Measurements from ENCODE around the gene ALDH1B1.
"Not testable (repeated sequence)": the region's sequence is repeated elsewhere in the genome, so short reads cannot be mapped to it uniquely, and the experiment has no call there.

Gene ALDH1B1

DNA sequence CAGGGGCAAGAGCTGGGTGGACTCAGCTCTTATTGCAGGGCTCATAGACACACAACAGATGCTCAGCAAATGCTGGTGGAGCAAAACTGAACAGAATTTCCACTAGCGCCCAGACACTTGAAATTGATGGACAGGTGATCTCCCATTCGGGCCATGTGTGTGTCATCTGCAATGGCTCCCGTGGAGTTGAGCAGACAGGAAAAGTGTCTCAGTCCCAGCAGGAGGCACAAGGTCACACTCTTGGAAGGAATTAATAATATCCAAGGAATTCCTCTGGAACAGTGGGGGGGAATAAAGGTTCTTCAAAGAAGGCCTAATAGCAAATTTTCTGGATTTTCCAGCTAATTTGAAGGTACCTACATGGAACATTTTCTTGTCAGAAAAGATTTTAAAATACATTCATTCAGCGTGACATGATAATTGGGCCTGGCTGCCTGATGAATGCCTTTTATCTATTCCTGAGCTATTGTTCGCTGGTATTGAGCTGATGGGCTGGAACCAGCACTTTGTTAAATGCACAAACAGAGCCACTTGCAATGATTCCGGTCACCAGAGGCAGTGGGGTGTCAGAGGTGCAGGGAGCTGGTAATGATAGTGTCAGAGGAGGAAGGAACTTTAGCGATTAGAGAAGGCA is 31.5 kb upstream of the ALDH1B1 start:
- DNase-seq (ENCODE audit: low read depth in 2 of 3, low spot score in 2 of 3): no peak

DNA sequence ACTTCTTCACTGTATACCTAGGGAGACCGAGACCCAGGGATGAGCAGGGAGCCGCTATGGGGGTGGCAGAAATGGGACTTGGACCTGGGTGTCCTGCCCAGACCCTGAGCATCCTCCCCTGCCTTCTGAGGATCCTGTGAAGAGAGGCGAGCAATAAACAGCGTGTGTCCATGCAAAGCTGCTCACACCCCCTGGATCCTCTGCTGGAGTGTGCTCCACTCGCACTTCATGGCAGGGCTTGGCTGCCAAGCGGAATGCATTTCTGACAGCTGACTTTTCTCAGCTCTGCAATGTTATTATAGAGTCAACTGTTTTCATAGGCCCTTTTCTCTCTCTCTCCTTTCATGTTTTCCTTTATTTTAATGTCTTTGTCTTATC is 31.0 kb upstream of the ALDH1B1 start:
- DNase-seq (ENCODE audit: low read depth in 2 of 3, low spot score in 2 of 3): no peak

GRCh38 chr9:38362852-38363588 is 29.5 kb upstream of the ALDH1B1 start:
- no peak for DNase-seq (ENCODE audit: low read depth in 2 of 3, low spot score in 2 of 3)

GRCh38 chr9:38363589-38363925 is 28.9 kb upstream of the ALDH1B1 start:
- DNase-seq (ENCODE audit: low read depth in 2 of 3, low spot score in 2 of 3): no peak

GRCh38 chr9:38367898-38368297 is 24.6 kb upstream of the ALDH1B1 start:
- no peak for DNase-seq (ENCODE audit: low read depth in 2 of 3, low spot score in 2 of 3)

DNA sequence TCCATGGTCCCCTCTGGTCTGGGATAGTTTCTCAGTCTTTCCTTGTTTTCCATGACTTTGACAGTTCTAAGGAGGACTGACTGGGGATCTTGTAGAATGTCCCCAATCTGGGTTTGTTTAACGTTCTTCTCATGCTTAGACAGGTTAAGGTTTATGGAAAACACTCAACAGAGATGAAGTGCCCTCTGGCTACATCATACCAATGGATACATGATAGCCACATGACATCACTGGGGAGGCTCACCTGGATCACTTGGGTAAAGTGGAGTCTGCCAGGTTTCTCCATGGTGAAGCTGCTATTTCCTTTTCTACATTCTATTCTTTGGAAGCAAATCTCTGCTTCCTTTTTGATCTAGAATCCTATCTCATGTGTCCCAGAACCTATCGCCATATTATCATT is 23.8 kb upstream of the ALDH1B1 start:
- DNase-seq (ENCODE audit: low read depth in 2 of 3, low spot score in 2 of 3): no peak

DNA sequence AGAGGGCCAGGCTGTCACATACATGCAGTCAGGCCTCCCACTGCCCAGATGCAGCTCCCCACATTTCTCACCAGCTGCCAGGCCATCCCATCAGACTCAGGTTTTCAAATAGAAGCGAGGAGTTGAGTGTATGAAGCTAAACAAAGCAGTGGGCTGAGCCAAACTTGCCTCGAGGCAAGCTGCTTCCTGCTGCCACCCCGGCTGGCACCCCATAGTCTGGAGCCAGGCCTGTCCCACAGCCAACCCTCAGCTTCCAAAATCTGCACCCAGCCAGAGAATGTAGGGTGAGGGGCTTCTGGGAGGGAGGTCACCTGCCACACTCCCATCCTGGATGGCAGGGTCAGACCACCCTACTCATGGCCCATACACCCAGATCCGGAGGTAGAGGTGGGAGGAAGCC is 22.3 kb upstream of the ALDH1B1 start:
- no peak for DNase-seq (ENCODE audit: low read depth in 2 of 3, low spot score in 2 of 3)

GRCh38 chr9:38371495-38371894 is 21.0 kb upstream of the ALDH1B1 start:
- no peak for DNase-seq (ENCODE audit: low read depth in 2 of 3, low spot score in 2 of 3)

- no peak for DNase-seq (ENCODE audit: low read depth in 2 of 3, low spot score in 2 of 3)
These were observed 19.5 kb upstream of the ALDH1B1 start for GRCh38 chr9:38372762-38373619.

DNA sequence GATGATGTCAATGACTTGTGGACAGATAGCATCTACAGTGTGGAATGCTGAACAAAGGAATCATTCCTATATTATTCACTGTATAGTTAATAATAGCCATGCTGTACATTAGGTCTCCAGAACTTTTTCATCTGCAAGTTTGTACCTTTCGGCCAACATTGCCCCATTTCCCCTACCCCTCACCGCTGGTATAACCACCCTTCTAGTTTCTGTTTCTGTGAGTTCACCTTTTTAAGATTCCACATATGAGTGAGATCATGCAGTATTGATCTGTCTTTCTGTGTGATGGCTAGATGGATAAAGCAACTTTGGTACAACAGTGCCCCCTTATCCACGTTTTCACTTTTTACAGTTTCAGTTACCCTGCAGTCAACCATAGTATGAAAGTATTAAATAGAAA is 18.8 kb upstream of the ALDH1B1 start:
- no peak for DNase-seq (ENCODE audit: low read depth in 2 of 3, low spot score in 2 of 3)

DNA sequence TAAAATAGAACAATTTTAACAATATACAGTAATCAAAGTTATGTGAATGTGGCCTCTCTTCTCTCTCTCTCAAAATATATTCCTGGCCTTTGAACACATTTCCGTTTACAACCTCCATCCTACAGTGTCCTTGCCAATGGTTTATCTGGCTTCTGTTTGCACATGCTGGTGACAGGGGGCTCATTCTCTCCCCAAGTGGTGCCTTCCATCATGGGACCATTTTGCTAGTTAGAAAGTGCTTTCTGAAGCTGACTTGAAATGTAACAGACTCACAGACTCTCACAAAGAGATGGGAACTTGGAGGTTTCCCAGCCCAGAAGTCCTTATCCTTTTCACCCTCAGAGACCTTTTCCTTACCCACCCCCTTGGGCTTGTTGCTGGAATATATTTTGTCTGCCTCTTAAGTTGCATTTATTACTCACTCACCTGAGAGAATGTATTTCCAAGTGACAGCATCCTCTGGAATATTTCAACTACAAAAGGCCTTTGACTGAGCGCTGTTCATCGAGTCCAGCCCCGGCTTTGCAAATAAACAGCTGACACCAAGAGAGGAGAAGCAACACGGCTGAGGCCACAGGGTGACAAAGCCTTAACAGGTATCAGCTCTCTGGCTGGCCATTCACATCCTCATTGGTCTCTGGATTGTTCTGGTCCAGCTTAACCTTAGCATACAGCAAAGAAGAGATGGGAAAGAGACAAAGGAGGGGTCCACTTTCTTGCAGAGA is 17.5 kb upstream of the ALDH1B1 start:
- no peak for DNase-seq (ENCODE audit: low read depth in 2 of 3, low spot score in 2 of 3)

- no peak for DNase-seq (ENCODE audit: low read depth in 2 of 3, low spot score in 2 of 3)
These were observed 16.9 kb upstream of the ALDH1B1 start for GRCh38 chr9:38375572-38375963.

- DNase-seq (ENCODE audit: low read depth in 2 of 3, low spot score in 2 of 3): no peak
These were observed 16.4 kb upstream of the ALDH1B1 start for GRCh38 chr9:38376021-38376670.

DNA sequence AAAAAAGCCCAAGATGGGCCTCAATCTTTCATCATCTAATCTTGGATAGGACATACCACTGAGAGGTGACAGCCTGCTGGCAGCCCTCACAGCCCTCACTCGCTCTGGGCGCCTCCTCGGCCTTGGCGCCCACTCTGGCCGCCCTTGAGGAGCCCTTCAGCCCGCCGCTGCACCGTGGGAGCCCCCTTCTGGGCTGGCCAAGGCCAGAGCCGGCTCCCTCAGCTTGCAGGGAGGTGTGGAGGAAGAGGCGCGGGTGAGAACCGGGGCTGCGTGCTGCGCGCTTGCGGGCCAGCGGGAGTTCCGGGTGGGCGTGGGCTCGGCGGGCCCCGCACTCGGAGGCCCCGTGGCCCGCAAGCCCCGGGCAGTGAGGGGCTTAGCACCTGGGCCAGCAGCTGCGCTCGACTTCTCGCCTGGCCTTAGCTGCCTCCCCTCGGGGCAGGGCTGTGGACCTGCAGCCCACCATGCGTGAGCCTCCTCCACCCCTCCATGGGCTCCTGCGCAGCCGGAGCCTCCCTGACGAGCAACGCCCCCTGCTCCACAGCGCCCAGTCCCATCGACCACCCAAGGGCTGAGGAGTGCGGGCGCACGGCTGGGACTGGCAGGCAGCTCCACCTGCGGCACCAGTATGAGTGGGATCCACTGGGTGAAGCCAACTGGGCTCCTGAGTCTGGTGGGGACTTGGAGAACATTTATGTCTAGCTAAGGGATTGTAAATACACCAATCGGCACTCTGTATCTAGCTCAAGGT is 15.0 kb upstream of the ALDH1B1 start:
- DNase-seq (ENCODE audit: low read depth in 2 of 3, low spot score in 2 of 3): not testable (repeated sequence)

DNA sequence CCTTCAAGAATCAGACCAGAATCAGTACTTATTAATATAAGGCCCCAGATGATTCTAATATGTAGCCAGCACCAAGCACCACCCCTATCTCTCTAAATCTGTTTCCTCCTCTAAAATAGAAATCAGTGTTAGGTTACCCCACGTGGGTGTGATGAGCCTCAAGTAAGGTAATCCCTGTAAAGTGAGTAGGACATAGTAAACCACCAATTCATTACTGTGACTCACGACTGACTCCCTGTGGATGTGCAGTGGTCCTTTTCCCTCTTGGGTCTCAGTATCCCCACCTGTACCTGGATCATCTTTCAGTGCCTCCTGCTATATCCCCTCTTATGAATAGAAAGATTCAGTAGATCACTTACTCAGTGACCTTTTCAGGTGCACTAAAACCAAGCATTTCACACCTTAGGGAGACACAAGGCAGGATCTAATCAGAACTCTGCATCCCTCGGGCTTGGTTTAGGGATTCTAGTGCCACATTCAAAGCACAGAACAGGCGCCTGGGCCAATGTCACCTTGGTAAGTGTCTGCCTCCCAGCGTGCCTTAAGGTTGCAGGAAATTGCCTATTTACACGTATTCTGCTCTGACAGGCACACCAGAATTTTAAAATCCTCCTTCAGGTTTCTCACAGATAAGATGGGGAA is 12.2 kb upstream of the ALDH1B1 start:
- DNase-seq (ENCODE audit: low read depth in 2 of 3, low spot score in 2 of 3): no peak

DNA sequence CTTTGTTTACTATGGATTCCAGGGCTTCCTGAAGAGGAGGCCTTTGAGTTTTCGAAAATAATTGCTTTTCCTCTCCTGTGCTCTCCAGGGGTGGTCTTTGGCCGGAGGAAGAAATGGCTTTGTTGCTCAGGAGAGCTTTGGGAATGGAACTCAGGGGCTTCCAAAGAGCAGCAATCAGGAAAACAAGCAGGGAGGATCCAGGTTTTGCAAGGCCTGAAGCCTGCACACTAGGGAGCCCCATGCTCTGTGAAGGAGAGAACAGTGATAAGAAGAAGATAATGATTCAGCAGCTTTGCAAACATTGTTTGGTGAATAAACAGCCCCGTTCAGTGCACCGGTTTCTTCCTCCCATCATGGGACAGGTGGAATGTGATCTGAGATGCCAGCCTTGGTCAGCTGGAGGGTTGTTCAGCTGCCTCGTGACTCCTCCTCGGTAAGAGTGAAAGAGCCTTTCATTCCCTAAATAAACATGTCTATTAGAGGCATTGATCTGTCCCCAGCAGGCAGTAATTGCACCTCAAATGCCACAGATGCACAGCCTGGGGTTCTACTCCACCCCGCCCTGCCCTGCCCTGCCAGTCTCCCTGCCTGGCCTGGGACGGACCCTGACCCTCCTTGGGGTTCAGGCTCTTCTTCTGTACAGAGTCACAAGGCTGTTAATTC is 11.5 kb upstream of the ALDH1B1 start:
- DNase-seq (ENCODE audit: low read depth in 2 of 3, low spot score in 2 of 3): no peak

DNA sequence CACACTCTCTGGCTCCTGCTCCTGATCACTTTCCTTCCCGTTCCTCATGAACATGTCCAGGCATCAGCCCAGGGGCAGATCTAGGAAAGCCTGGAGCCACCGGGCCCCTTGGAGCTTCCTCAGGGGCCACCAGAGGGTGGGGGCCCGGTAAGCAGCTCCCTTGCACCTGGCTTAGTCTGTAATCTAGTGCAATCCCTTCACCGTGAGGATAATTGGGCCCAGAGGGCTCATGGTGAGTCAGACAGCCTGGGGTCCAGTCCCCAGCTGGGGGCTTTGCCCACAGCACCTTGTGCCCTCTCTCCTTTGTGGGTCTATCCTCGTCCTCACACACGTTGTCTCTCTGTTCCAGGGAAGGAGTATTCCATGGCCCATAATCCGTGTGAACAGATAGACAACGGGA is 10.4 kb upstream of the ALDH1B1 start:
- DNase-seq (ENCODE audit: low read depth in 2 of 3, low spot score in 2 of 3): no peak

DNA sequence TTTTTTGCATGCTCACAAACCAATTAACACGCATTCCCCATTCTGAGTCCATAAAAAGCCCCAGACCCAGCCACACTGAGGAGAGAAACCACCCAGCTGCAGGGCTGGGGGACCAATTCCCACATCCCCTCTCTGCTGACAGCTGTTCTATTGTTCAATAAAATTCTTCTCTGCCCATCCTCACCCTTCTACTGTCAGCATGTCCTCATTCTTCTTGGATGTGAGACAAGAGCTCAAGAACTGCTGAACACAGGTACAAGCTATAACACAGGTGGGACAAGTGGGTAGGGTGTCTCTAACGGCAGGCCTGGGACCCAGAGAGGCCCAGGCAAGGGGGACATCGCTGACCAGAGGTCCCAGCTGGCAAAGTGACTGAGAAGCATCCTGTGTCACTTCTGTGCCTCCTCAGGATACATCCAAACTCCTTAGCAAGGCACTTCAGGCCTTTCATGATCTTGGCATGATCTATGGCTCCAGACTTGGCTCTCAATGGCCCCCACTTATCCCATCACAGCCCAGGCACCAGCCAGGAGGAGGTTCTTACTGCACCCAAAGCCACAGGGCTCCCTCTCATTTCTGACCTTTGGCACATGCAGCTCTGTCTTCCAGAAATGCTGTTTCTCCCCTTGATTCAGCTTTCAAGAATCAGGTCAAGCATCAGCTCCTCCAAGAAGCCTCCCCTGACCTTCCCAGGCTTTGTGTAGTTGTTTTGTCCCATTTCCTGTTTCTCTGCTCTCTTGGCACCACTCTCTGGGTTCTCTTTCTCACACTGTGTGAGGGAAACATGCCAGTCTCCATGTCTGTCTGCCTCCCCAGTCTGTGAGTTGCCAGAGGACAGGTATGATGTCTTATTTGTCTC is 7.3 kb upstream of the ALDH1B1 start:
- no peak for DNase-seq (ENCODE audit: low read depth in 2 of 3, low spot score in 2 of 3)

Measured in activated CD8-positive, alpha-beta memory T cell treated with anti-CD3 and anti-CD28 coated beads for 48 hours (primary cell).